T-helper 1 cell (primary cell): ENCODE data around the gene ANKRD7.

Experiments used
- DNase-seq, 5 donors: peaks; one replicate each; pipeline ENCODE4 v3.0.0-alpha.2; 2012 to 2020
- total RNA-seq, 4 donors: gene quantifications; one replicate each; lab custom pipeline; 2026; lab: John Stamatoyannopoulos, UW

ANKRD7 gene
- total RNA-seq: 0 to 0.27 (median 0.15) reads per million in 4 donors

DNA sequence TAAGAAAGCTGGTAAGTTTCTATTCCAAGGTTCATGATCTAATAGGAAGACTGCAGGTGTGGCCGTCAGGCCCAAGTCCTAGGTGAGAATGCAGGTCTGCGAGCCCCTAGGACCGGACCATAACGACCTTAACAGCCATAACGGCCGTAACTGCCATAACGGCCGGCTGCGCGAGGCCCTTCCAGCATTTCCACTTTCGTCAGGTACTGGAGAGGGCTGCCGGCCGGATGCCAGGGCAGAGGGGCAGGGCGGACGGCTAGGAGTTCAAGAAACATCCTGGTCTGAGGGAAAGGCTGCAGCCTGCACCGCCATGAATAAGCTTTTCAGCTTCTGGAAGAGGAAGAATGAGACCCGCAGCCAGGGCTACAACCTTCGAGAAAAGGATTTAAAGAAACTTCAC, at the start of gene ANKRD7:
ANKRD7 (plus strand) TSS at position 184 of the 400 bp plus-strand sequence; CDS start at position 311, 127 bp downstream.
- no peak for DNase-seq

DNA sequence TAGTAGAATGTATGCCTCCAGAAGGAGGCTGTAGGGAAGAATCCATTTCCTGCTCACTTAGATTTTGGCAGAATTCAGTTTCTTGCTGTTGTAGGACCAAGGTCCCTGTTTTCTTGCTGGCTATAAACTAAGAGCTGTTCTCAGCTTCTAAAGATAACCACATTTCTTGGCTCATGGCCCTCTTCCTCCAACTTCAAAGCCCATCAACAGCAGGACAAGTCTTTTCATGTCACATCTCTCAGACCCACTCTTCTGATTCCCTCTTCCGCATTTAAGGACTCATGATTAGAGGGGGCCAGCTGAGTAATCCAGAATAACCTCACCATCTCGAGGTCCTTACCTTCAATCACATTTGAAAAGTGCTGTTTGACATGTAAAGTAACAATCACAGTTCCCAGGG, 48.8 kb upstream of the ANKRD7 start:
- no peak for DNase-seq

DNA sequence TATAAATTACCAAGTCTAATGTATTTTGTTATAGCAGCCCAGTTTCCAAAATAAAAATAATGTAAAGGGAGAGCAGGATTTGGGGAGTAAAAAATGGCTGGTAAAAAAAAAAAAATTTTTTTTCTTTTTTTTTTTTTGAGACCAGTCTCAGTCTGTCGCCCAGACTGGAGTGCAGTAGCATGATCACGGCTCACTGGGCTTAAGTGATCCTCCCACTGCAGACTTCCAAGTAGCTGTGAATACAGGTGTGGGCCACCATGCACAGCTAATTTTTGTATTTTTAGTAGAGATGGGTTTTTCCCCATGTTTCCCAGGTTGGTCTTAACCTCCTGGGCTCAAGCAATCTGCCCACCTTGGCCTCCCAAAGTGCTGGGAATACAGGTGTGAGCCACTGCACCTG, 45.3 kb upstream of the ANKRD7 start:
- no peak for DNase-seq

DNA sequence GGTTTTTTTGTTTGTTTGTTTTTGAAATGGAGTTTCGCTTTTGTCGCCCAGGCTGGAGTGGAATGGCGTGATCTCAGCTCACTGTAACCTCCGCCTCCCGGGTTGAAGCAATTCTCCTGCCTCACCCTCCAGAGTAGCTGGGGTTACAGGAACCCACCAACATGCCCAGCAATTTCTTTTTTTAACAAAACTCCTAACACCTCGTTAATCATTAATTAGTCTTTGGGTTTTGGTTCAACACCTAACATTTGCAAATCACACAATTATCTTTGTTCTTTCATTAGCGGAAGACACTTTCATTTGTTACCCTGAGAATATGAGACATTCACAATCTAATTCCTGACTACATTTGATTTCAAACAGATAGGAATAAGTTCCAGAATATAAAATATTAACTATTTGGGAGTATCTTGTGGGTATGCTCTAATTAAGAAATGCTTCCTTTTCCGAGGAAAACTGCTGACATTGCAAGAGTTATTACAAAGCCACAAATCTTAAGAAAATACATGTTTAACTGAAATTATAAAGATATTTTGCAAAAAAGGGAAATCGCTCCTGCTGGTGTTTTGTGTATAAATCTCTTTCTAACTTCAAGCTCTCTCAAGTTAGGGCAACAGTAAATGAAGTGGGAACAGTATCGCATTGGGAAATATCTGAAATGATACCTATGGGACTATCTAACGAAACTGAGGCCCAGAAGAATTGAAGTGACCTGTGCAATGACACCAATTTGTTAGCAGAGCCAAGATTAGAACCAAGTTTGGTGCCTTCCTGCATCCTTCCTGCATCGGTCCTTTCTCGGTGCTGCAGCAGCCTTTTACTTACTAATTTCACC, 41.7 kb upstream of the ANKRD7 start:
- DNase-seq: no peak

DNA sequence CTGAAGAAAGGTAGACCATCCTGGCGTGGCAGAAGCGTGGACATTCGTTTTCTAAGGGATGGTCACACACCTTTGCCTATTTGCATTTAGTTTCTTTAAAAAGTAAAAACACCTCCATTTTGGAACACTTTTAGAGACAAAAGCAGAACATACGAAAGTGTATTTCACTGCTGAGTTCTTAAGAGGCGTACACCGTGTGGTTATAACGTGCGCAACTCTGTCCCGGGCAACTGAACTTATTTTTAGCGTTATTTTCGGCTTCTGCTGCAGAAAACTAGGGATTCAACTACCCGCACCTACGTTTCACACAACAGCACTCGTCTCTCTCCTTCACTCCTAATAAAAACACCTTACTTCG, 41.1 kb upstream of the ANKRD7 start:
- peak in 2 of 5 donors; percentile 12 to 30 for DNase-seq

DNA sequence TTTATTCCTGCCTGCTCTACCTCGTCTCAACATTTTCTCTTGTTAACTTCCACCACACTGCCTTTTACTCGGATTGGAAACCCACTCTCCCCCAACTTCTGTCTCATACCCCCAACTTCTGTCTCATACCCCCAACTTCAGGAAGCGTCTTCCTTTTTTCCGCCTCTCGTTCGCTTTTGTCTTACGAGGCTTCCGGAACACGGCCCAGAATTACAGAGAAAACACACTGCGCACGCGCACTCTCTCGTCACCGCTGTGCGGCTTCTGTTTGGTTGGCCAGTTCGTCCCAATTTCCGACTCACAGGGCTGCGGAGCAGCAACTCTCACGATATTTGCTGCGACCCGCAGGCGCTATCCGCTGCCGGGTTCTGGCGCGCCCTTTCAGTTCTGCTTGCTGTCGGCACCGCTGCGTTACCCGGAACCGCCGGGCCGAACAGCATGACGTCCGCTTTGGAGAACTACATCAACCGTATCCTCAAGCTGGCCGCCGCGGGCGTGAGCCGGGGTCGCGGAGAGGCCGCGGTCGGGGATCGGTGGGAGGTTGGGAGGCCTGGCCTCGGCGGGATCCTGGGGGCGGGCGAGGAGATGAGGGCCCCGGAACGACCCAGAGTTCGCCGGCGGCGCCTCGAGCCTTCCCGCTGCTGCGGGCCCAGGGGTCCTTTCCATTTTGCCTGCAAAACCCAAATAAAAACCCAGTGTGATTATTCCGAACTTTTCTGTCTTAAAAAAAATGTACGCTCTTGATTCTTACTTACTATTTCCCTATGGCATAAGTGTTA, 40.5 kb upstream of the ANKRD7 start, which contains the start of gene LSM8:
LSM8 (plus strand) TSS at position 379 of the 779 bp plus-strand sequence; CDS start at position 439, 60 bp downstream.
- peak; percentile 94 to 98 (median 95) for DNase-seq

DNA sequence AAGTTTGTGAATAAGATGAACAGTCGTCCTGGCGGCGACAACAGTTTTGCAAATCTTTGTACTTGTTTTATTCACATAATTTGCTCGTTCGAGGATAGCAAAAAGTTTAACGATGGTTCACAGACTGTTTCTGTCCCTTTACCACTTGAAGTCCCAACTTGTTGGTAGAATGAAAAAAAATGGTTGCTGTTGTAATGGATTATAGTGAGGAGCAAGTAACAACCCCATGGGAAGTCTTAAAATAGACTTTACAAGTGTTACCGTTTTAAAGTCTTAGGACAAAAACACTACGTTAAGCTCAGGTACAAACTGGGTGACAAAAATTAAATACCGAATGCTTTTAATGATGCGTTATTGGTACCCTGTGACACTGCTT, 40.0 kb upstream of the ANKRD7 start:
- DNase-seq: no peak

DNA sequence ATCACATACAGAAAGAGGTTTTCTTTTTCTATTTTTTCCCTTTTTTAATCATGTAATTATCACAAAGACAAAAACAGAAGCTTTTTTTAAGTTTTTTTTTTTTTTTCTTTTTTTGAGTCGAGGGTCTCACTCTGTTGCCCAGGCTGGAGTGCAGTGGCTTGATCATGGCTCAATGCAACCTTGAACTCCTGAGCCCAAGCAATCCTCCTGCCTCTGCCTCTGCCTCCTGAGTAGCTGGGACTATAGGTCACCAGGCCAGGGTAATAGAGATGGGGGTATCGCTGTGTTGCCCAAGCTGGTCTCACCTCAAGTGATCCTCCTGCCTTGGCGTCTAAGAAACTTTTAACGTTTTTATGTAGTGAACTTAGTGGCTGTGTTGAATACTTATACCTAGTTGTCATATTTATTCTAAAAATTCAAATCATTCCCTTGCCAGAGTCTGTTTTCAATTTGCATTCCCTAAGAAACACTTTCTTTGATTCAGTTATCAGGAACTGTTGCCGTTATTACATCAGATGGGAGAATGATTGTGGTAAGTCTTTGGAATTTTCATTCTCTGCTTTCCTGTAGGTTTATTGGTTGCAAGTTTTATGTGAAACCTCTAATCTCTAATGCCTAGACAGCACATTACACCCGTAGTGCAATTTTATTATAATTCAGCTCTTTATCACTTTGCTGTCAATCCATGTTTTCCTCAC, 39.2 kb upstream of the ANKRD7 start:
- no peak for DNase-seq

- DNase-seq: no peak
Measured at GRCh38 chr7:118186501-118186900, 38.0 kb upstream of the ANKRD7 start.

GRCh38 chr7:118194571-118194970, 29.9 kb upstream of the ANKRD7 start:
- DNase-seq: no peak

- peak in 4 of 5 donors; percentile 22 to 58 (median 36) for DNase-seq
Measured at GRCh38 chr7:118195837-118196474, 28.5 kb upstream of the ANKRD7 start.

- no peak for DNase-seq
Measured at GRCh38 chr7:118202061-118202460, 22.4 kb upstream of the ANKRD7 start.

GRCh38 chr7:118214051-118214832, 10.3 kb upstream of the ANKRD7 start:
- DNase-seq: peak; percentile 20 to 63 (median 36)

DNA sequence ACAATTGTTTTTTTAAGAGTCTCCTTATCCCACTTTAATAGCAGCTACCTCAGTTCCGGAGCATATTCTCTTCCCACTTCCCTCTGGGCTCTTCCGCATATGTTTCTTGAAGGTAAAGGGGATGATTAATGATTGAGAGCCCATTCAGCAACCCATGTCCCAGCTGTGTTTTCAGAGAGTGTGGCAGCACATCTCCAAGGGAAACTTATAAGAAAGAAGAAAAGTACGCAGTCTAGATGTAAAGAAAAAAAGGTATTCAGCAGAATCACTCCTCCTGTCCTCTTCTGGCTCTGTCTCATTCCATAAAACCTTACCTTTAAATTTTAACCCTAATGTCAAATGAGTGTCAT, 9.7 kb upstream of the ANKRD7 start:
- no peak for DNase-seq

DNA sequence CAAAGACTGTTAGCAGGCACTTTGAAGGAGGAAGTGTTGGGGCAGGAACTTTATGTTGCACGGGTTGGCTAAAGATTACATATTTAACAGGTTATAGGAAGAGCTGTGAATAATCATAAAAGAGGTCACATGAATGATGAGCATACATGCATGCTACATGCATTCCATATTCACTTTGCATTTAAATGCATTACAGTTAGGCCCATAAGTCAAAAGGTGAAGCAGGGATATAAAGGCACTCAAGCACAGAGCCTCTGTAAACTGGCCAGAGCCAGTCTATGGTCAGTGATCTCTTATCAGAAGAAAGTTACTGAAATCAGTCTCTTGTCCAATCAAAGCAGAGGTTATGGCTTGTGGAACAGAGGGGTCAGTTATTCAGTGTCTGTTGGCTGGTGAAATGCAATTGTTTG, 7.3 kb upstream of the ANKRD7 start:
- no peak for DNase-seq

- no peak for DNase-seq
Measured at GRCh38 chr7:118218413-118219156, 5.9 kb upstream of the ANKRD7 start.

GRCh38 chr7:118219157-118219512, 5.4 kb upstream of the ANKRD7 start:
- DNase-seq: no peak

GRCh38 chr7:118220583-118220982, 3.9 kb upstream of the ANKRD7 start:
- DNase-seq: no peak

DNA sequence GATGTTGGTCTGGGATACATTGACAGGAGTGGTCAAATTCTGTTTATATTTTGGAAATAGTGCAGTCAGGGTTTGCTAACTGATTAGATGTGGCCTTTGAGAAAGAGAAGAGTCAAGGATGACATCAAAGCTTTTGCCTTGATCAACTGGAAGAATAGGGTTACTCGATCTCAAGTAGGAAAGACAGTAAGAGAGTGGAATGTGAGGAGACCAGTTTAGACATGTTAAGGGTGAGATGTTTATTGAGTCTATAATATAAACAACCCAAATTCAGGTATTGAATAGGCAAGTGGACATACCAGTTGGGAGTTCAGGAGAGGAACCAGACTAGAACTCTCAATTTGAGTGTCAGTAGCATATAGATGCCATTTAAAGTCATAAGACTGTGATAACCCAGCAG, 1.9 kb upstream of the ANKRD7 start:
- no peak for DNase-seq

DNA sequence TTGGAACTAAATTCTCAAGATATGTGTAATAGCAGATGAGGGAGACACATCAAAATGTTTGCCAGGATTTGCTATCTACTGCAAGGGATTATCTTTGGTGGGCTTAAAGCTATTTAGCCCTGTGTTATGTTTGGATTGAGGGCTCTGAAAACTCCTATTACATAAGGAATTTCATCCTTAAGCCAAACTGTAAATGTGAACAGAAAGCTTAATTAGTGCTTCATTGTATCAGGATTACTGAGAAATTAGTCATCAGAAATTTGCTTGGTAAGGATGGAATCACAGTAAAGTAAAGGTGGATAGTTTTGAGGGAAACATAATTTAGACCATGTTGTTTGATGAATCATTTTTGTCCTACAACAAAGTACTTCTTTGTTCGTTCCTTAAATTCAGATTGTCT, 8.3 kb downstream of the ANKRD7 start:
- no peak for DNase-seq

DNA sequence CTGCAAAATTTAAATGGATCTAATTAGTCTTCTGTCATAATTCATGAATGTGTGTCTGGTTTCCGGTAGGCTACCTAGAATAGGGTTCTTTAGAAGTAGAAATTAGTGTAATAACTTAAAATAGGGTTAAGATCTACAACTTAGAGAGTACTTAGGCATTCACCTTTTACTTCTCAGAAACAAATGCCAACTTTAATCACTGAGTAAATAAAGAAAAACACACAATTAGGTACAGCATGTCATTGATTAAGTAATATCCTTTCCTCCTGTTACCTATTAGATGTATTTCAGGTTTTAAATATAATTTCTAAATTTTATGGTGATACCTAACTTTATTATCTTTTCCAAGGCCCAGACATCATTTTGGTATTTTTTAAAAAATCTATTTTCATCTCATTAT, 9.3 kb downstream of the ANKRD7 start:
- DNase-seq: no peak
